GM23248 (cell line): ENCODE measurements around the gene ERC1.

Source experiments
- EZH2 ChIP-seq: fragments of 200-600 bp; sonication (generic); IDR thresholded peaks from 2 replicates; pipeline ENCODE4 v1.6.1; 2018; ENCODE audit warnings: antibody characterized with exemption, mild to moderate bottlenecking; ENCODE audit not compliant: insufficient read depth, poor library complexity, severe bottlenecking
- EZH2phosphoT487 ChIP-seq: fragments of 200-600 bp; sonication (generic); IDR thresholded peaks from 2 replicates; pipeline ENCODE4 v1.6.1; 2018; ENCODE audit warnings: antibody characterized with exemption, moderate library complexity, mild to moderate bottlenecking, low read depth; ENCODE audit not compliant: insufficient read depth

DNA sequence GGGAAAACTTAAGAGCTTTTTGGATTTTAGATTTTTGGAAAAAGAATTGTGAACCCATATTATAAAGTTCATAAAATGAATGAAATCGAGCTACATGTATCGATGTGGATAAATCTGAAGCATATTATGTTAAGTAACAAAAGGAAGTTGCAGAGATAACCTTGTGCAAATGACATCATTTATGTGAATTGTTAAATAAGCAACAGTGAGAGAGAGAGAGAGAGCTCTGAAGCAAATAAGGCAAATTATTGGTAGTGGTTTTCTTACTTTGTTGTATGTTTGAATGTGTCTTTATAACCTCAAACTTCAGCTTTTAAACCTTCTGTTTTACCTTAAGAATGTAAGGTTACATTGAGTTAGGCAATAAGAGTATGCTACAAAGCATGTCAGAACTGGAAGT is 78.8 kb downstream of the ERC1 start:
- TF ChIP-seq EZH2 (no peak), EZH2phosphoT487 (no peak)
